Muscle layer of duodenum (tissue), 2 donors: ENCODE results near the gene CLCA1.

Experiments used
- H3K27ac ChIP-seq: one replicate; pipeline ENCODE4 v1.7.0; 2013; ENCODE audit warnings: mild to moderate bottlenecking, low read length
- H3K27me3 ChIP-seq: one replicate; pipeline ENCODE4 v1.7.0; 2013; ENCODE audit warnings: low read depth, mild to moderate bottlenecking, control low read depth, low read length
- H3K36me3 ChIP-seq, 2 donors: one replicate each; pipeline ENCODE4 v1.7.0; 2013; ENCODE audit warnings: low read length in 2 of 2, control low read depth in 1 of 2, mild to moderate bottlenecking in 1 of 2; ENCODE audit not compliant: insufficient read depth in 2 of 2, control insufficient read depth in 1 of 2
- H3K4me1 ChIP-seq, 2 donors: one replicate each; pipeline ENCODE4 v1.7.0; 2013; ENCODE audit warnings: low read length in 2 of 2, mild to moderate bottlenecking in 2 of 2, control low read depth in 1 of 2, moderate library complexity in 1 of 2; ENCODE audit not compliant: insufficient read depth in 2 of 2, control insufficient read depth in 1 of 2
- H3K4me3 ChIP-seq, 2 donors: one replicate each; pipeline ENCODE4 v1.7.0; 2013; ENCODE audit warnings: low read length in 2 of 2, low read depth in 1 of 2, mild to moderate bottlenecking in 1 of 2
- H3K9me3 ChIP-seq, 2 donors: one replicate each; pipeline ENCODE4 v1.7.0; 2013; ENCODE audit warnings: low read length in 2 of 2, control low read depth in 1 of 2, mild to moderate bottlenecking in 1 of 2; ENCODE audit not compliant: control insufficient read depth in 1 of 2
- donor health status: healthy.

Gene CLCA1

GRCh38 chr1:86436041-86436440, 32.7 kb upstream of the CLCA1 start:
- Histone ChIP-seq H3K9me3 (no peaks in the 10 kb centered on the region), H3K4me1 (no peaks in the 10 kb centered on the region), H3K4me3 (no peak overlapping the region), H3K27me3 (no peaks in the 10 kb centered on the region), H3K27ac (no peak overlapping the region), H3K36me3 (no peaks in the 10 kb centered on the region)

GRCh38 chr1:86441581-86441980, 27.1 kb upstream of the CLCA1 start:
- H3K36me3 ChIP-seq, result no peaks in the 10 kb centered on the region
- H3K27ac ChIP-seq, result no peak overlapping the region
- H3K4me1 ChIP-seq, result no peaks in the 10 kb centered on the region
- no peaks in the 10 kb centered on the region for H3K9me3 ChIP-seq
- H3K4me3 ChIP-seq, result no peak overlapping the region
- H3K27me3 ChIP-seq, result no peaks in the 10 kb centered on the region

- H3K4me1 ChIP-seq, result no peaks in the 10 kb centered on the region
- no peaks in the 10 kb centered on the region for H3K27me3 ChIP-seq
- H3K27ac ChIP-seq, result no peak overlapping the region
- no peaks in the 10 kb centered on the region for H3K9me3 ChIP-seq
- H3K4me3 ChIP-seq, result no peak overlapping the region
- H3K36me3 ChIP-seq, result no peaks in the 10 kb centered on the region
Measured at GRCh38 chr1:86441997-86442396, 26.7 kb upstream of the CLCA1 start.

GRCh38 chr1:86445919-86446318, 22.8 kb upstream of the CLCA1 start:
- Histone ChIP-seq H3K27ac (no peak overlapping the region), H3K9me3 (no peaks in the 10 kb centered on the region), H3K36me3 (no peaks in the 10 kb centered on the region), H3K27me3 (no peaks in the 10 kb centered on the region), H3K4me3 (no peak overlapping the region), H3K4me1 (no peaks in the 10 kb centered on the region)

- H3K27me3 ChIP-seq, result no peaks in the 10 kb centered on the region
- no peak overlapping the region for H3K4me3 ChIP-seq
- H3K4me1 ChIP-seq, result no peaks in the 10 kb centered on the region
- H3K9me3 ChIP-seq, result no peaks in the 10 kb centered on the region
- H3K36me3 ChIP-seq, result no peaks in the 10 kb centered on the region
- no peak overlapping the region for H3K27ac ChIP-seq
Measured at GRCh38 chr1:86447198-86447790, 21.4 kb upstream of the CLCA1 start.

- Histone ChIP-seq H3K4me3 (no peak overlapping the region), H3K9me3 (no peaks in the 10 kb centered on the region), H3K36me3 (no peaks in the 10 kb centered on the region), H3K27me3 (no peaks in the 10 kb centered on the region), H3K27ac (no peak overlapping the region), H3K4me1 (no peaks in the 10 kb centered on the region)
Measured at GRCh38 chr1:86448670-86449069, 20.1 kb upstream of the CLCA1 start.

- Histone ChIP-seq H3K4me3 (no peak overlapping the region), H3K27ac (no peak overlapping the region), H3K9me3 (no peaks in the 10 kb centered on the region), H3K4me1 (no peaks in the 10 kb centered on the region), H3K27me3 (no peaks in the 10 kb centered on the region), H3K36me3 (no peaks in the 10 kb centered on the region)
Measured at GRCh38 chr1:86449103-86449502, 19.6 kb upstream of the CLCA1 start.

- Histone ChIP-seq H3K9me3 (no peaks in the 10 kb centered on the region), H3K4me1 (no peaks in the 10 kb centered on the region), H3K36me3 (no peaks in the 10 kb centered on the region), H3K27ac (no peak overlapping the region), H3K27me3 (no peaks in the 10 kb centered on the region), H3K4me3 (no peak overlapping the region)
Measured at GRCh38 chr1:86450847-86451246, 17.9 kb upstream of the CLCA1 start.

- no peaks in the 10 kb centered on the region for H3K9me3 ChIP-seq
- no peaks in the 10 kb centered on the region for H3K36me3 ChIP-seq
- H3K27ac ChIP-seq, result no peak overlapping the region
- no peaks in the 10 kb centered on the region for H3K4me1 ChIP-seq
- no peaks in the 10 kb centered on the region for H3K27me3 ChIP-seq
- H3K4me3 ChIP-seq, result no peak overlapping the region
Measured at GRCh38 chr1:86453664-86454063, 15.1 kb upstream of the CLCA1 start.

GRCh38 chr1:86455073-86455472, 13.7 kb upstream of the CLCA1 start:
- H3K27me3 ChIP-seq, result no peaks in the 10 kb centered on the region
- H3K9me3 ChIP-seq, result no peaks in the 10 kb centered on the region
- no peak overlapping the region for H3K4me3 ChIP-seq
- no peaks in the 10 kb centered on the region for H3K4me1 ChIP-seq
- no peak overlapping the region for H3K27ac ChIP-seq
- H3K36me3 ChIP-seq, result no peaks in the 10 kb centered on the region

GRCh38 chr1:86460998-86461397, 7.7 kb upstream of the CLCA1 start:
- H3K4me3 ChIP-seq, result no peak overlapping the region
- no peaks in the 10 kb centered on the region for H3K4me1 ChIP-seq
- H3K36me3 ChIP-seq, result no peaks in the 10 kb centered on the region
- H3K27ac ChIP-seq, result no peak overlapping the region
- H3K27me3 ChIP-seq, result no peaks in the 10 kb centered on the region
- H3K9me3 ChIP-seq, result no peaks in the 10 kb centered on the region

GRCh38 chr1:86461482-86461881, 7.2 kb upstream of the CLCA1 start:
- H3K27ac ChIP-seq, result no peak overlapping the region
- no peaks in the 10 kb centered on the region for H3K4me1 ChIP-seq
- H3K27me3 ChIP-seq, result no peaks in the 10 kb centered on the region
- no peak overlapping the region for H3K4me3 ChIP-seq
- H3K36me3 ChIP-seq, result no peaks in the 10 kb centered on the region
- H3K9me3 ChIP-seq, result no peaks in the 10 kb centered on the region
